Stimulated activated CD4-positive, alpha-beta T cell treated with anti-CD3 and anti-CD28 coated beads, Interleukin-1b, Interleukin-23, amount 100 ng/mL, for 1 hour (primary cell): ENCODE data around the gene MCF2L.
"Not testable (repeated sequence)": the region's sequence is repeated elsewhere in the genome, so short reads cannot be mapped to it uniquely, and the experiment has no call there.

ENCODE experiments used
- DNase-seq, 2 donors: peaks; one replicate each; pipeline ENCODE4 v3.0.0-alpha.2; 2020; ENCODE audit warnings: low read depth in 2 of 2

MCF2L gene

GRCh38 chr13:113049981-113050380 lies 81.0 kb downstream of the MCF2L start:
- DNase-seq: no peak

DNA sequence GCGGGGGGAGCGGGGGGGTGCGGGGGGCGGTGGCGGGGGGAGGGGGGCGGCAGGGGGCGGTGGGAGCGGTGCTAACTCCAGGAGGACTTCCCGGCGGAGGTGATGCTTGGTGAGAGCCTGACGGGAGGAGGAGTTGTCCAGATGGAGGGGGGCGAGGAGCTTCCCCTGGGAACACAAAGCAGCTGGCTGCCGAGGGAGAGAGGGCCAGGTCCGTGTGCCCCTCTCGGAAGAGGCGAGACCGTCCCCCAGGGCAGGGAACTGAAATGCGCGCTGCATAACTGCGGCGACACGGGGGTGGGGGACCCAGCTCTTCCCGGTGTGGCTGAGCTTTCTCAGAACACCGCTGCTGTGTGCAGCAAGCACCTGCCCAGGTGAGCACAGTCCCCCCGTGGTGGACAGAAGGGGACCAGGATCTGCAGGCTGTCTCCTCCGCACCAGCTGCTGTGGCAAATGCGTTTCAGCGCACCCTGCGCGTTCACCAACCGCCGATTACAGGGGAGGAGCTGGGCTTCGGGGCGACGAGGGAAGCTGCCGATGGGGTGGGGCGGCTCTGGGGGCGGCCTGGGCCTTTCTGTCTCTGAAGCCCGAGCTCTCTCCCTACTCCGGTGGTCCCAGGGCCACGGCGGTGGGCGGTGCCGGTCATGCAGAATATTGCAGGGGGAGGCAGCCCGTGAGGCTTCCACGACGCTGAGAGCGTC lies 81.9 kb downstream of the MCF2L start:
- DNase-seq: no peak

DNA sequence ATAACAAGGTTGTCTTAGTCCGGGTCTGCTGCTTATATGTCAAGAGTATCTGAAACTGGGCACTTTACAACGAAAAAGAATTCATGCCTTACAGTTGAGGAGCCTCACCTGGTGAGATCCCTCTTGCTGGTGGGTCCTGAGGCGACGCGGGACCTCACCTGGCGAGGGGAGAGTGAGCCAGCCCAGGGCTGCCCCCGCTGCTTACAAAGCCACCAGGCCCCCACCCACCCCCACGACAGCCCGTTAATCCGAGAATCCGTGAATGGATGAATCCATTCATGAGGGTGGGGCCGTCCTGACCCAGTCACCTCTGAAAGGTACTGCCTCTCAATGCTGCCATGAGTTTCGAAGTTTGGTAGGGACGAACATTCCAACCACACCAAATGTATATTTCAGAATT lies 82.6 kb downstream of the MCF2L start:
- DNase-seq: no peak

DNA sequence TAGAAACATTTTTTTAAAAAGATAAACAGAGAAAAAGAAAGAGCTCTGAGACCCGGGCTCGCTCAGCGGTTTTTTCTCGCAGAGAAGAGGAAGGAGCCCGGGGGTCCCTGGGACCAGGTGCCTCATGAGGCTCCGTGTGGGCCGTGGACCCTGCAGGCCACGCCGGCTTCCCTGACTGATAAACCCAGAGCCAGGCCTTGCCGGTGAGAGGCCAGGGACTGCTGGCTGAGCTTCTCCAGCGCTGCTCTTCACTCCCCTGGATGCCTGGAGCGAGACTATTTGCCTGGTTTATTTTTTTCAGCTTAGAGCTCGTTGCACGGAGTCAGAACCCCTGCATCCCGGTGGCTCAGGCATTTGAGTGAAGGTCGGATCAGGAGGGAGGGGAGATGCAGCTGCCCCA lies 83.2 kb downstream of the MCF2L start:
- no peak for DNase-seq

DNA sequence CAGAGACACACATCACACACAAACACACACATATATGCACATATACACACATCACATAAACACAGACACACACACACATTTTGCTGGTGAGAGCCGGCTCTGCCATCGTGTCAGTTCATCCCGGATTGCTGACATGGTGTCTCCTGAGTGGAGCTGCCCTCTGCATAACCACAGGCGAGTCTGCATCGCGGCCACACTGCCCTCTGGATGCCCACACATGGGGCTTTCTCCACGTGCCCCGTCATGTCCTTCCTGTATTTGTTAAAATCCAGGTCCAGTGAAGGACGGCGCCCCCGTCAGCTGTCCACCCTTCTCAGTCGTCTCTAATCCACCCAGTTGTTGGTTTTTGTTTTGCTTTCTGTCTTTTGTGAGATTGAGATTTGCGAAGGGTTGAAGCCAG lies 84.0 kb downstream of the MCF2L start:
- DNase-seq: no peak

DNA sequence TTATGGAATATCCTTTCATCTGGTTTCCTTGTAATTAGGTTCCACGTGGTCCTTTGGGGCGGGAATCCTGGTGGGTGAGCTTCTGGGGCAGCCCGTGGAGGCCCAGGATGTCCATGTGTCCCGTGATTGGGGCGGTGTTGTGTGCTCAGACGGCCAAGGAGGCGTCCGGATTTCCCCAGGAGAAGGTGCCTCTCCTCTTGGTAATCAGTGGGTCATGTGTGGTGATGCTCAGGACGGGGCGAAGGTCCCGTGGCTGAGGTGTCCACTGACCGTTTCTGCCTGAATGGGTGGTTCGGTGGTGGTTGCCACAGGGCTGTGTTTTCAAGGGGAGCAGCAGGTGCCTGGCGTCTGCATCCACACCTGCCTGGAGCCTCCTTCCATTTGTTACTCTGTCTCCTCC lies 84.4 kb downstream of the MCF2L start:
- no peak for DNase-seq

DNA sequence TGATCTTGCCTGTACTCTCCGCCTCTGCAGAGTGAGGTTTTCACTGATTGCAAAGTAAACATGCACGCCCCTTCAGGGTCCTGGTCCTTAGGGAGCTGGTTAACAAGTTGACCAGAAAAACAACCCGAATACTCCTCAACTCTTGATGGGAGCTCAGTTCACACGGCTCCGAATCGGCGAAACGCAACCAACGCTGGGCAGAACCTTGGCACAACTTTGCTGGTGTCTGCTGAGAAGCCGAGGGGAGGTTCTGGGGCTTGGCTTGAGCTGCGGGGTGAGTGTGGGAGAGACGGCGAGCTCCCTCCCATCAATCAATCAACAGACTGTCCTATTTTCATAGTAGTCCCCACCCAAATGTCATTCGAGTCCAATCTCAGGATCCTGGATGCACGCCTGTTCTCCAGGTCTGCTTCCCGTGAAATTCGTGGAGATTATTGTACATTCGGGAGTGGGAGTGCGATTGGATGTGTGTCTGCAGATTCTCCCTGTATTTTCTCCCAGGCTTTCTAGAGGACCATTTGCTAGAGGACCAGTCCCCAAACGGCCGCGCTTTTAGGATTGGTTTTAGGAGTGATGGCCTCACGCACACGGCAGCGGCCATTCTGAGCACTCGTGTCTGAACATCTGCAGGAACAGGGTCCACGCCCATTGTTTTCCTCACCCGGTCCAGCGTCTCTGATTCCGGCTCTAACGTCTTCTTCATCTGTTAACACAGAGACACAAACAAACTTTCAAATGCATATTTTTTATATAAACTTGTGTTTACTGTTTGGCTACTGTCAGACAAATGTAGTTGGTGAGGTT lies 85.0 kb downstream of the MCF2L start:
- no peak for DNase-seq

DNA sequence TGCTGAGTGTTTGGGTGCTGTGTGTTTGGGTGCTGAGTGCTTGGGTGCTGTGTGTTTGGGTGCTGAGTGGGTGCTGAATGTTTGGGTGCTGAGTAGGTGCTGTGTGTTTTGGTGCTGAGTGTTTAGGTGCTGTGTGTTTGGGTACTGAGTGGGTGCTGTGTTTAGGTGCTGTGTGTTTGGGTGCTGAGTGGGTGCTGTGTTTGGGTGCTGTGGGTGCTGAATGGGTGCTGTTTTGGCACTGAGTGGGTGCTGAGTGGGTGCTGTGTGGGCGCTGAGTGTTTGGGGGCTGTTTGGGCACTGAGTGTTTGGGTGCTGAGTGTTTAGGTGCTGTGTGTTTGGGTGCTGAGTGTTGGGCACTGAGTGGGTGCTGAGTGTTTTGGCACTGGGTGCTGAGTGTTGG lies 88.1 kb downstream of the MCF2L start:
- no peak for DNase-seq

- not testable (repeated sequence) for DNase-seq
Observed at GRCh38 chr13:113057559-113057958, 88.5 kb downstream of the MCF2L start.

DNA sequence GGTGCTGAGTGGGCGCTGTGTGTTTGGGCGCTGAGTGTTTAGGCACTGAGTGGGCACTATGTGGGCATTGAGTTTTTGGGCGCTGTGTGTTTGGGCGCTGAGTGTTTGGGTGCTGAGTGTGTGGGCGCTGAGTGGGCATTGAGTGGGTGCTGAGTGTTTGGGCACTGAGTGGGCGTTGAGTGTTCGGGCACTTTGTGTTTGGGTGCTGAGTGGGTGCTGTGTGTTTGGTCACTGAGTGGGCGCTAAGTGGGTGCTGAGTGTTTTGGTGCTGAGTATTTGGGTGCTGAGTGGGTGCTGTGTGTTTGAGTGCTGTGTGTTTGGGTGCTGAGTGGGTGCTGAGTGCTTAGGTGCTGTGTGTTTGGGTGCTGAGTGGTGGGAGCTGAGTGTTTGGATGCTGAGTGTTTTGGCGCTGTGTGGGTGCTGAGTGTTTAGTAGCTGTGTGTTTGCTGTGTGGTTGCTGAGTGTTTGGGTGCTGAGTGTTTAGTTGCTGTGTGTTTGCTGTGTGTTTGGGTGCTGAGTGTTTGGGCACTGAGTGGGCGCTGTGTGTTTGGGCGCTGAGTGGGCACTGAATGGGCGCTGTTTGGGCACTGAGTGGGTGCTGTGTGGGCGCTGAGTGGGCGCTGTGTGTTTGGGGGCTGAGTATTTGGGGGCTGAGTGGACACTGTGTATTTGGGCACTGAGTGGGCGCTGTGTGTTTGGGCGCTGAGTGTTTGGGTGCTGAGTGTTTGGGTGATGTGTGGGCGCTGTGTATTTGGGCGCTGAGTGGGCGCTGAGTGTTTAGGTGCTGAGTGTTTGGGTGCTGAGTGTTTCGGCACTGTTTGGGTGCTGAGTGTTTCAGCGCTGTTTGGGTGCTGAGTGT lies 89.3 kb downstream of the MCF2L start:
- no peak for DNase-seq

GRCh38 chr13:113058988-113059850 lies 90.2 kb downstream of the MCF2L start:
- DNase-seq: no peak

GRCh38 chr13:113059891-113060290 lies 90.9 kb downstream of the MCF2L start:
- DNase-seq: no peak

DNA sequence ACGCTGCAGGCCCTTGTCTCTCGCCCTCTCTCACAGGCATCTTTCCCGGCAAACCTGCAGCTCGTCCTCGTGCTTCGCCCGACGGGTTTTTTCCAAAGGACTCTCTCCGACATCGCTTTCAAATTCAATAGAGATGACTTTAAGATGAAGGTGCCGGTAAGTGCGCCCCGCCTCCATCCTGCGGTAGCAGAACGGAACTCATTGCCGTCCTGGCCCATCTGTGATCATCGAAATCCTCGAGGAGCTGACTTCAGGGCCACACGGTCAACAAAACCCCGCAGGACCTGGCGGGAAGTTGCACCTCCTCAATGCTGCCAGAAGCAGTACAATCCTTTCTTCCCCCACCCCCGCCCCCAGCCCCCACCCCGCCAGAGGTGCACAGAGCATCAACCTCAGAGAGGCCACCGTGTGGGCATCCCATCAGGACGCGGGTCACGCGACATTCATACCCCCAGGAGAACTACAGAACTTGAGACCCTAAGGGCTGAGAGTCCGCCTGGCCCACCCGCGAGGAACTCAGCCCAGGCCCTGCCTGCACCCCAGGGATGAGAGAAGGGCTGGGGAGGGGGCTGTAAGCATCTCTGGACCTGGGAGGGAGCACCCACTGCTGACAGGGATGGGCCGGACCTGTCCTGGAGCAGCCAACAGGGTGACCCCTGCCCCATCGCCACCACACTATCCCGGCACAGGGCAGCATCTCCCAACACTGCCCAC lies 91.7 kb downstream of the MCF2L start:
- no peak for DNase-seq

DNA sequence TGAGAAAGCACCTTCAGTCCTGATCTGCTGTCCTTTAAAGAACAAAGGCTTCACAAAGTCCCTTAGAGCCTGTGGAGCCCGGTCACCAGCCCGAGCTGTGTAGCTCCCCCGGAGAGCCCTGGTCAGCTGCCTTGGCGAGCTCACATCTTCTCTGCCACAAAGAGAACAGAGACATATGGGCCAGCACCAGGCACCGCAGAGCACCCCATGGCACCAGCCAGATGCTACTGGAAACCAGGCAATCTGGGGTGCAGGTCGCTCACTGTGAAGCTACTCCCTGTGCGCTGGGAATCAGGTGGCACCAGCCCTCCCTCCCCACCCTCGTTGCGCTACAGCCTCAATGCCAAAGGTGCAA lies 92.2 kb downstream of the MCF2L start:
- no peak for DNase-seq

DNA sequence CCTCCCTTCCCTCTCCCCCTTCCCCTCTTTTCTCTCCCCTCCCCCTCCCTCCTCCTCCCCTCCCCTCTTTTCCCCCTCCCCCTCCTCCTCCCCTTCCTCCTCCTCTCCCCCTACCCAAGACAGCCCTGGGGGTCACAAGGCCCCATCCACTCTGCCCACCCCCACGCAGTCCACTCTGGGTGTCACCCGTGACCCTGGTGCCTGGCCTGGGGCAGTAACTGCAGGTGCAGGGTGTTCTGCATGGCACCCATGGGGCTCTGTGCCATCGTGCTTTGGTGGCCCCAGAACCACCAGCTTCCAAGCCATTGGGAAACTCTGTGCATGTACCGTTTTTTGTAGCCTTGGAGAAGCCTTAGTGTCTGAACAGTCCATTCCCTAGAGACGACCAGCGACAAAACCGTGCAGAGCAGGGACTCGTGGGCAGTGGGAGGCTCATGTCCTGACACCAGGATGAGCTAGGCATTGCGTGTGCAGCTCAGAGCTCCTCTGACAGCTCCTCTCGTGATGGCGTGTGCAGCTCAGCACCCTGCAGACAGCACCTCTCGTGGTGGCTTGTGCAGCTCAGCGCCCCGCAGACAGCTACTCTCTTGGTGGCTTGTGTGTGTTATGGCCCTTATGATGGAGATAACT lies 92.9 kb downstream of the MCF2L start:
- no peak for DNase-seq

GRCh38 chr13:113062691-113063090 lies 93.7 kb downstream of the MCF2L start:
- DNase-seq: no peak

- DNase-seq: no peak
Observed at GRCh38 chr13:113063091-113063491, 94.1 kb downstream of the MCF2L start.

DNA sequence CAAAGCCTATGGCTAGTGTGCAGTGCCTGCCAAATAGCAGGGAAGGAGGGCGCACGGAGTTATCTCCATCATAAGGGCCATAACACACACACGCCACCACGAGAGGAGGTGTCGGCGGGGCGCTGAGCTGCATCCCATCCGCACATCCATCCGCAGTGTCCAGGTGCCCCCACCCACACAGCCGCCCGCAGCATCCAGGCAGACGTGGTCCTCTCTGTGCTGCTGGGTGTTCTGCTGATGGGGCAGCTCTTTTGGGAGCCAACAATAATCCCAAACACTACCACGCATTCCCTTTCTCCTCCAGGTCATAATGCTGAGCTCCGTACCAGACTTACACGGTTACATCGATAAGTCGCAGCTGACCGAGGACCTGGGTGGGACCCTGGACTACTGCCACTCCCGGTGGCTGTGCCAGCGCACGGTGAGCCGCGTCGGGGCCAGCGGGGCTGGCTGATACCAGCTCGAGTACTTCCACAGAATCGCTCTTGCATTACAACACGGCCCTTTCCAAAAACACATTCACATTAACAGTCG lies 95.1 kb downstream of the MCF2L start:
- no peak for DNase-seq

DNA sequence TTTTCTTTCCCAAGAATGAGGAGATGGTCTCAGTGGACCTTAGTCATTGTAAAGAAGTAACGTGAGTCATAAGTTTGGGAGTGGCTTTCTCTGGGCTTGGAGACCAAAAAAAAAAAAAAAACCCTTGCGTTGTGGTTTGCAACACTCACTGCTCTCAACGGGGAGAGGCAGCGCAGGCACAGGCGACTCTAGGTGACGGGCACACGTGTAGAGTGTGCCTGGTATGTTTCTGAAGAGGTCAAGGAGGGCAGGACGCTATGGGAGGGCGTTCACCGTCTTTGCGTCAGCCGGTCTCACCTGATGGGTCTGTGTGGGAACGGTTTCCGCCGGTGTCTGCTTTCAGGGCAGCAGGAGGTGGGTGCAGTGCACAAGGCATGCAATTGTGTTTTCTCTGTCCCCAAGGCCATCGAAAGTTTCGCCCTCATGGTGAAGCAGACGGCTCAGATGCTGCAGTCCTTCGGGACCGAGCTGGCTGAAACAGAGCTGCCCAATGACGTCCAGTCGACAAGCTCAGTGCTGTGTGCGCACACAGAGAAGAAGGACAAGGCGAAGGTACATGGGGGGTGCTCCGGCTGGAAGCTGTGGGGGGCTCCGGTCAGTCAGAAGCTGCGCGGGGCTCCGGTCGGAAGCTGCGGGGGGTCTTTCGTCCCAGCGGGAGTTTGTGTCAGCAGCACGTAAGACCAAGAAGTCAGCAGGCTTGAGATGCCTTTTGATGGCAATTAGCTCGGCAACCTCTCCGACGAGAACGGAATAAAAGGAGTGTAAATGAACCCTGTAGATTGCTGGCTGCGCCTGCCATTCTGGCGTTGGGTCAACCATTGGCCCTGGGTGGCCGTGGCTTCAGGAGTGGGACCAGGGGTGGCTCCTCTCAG lies 95.8 kb downstream of the MCF2L start:
- no peak for DNase-seq
